GM12878 (cell line): ENCODE results near the gene SSBP3. TPM values are rescaled to one million over a fixed set of nuclear protein-coding genes. Genes with fewer than 3 reads are reported as not detected.

ENCODE experiments used
- ATAC-seq: fragments of 200-7000 bp; cut with Tn5 transposase; 3 replicates; pipeline ENCODE4 v1.9.1; 2020; ENCODE audit warnings: mild to moderate bottlenecking, moderate library complexity
- BruUV-seq: library from RNA; stranded (reverse); fragments of 400-500 nt; replicated peaks from 2 replicates; lab custom pipeline; 2021; lab: Mats Ljungman, UMichigan
- CTCF ChIA-PET: fragments of 300-600 bp; sonication (Branson Sonifier 250); formaldehyde crosslinking; extraction: SDS; loops from one replicate; lab custom pipeline; 2021; ENCODE audit warnings: inconsistent platforms; lab: Yijun Ruan, JAX
- POLR2A ChIA-PET: fragments of 350-600 bp; formaldehyde crosslinking; extraction: SDS; loops from one replicate; lab custom pipeline; 2021; ENCODE audit warnings: inconsistent platforms; lab: Charles Lee
- RAD21 ChIA-PET: fragments of 300-600 bp; sonication (Branson Sonifier 250); formaldehyde crosslinking; loops from one replicate; lab custom pipeline; 2023; ENCODE audit warnings: antibody characterized with exemption; ENCODE audit not compliant: unreplicated experiment; lab: Charles Lee
- SMC1A ChIA-PET: fragments of 300-600 bp; sonication (Branson Sonifier 250); formaldehyde crosslinking; loops from one replicate; lab custom pipeline; 2023; ENCODE audit not compliant: unreplicated experiment, uncharacterized antibody; lab: Charles Lee
- DNase-seq: peaks from one replicate; pipeline ENCODE4 v3.0.0-alpha.2; 2011; ENCODE audit warnings: low read depth, low spot score
- FAIRE-seq: peaks from 3 replicates; lab custom pipeline; 2011; peaks lifted over from hg19 to GRCh38; lab: Jason Lieb, UNC
- H2AFZ ChIP-seq: 2 replicates; pipeline ENCODE4 v1.6.0; 2011; ENCODE audit warnings: low read depth, low read length, control low read depth; ENCODE audit not compliant: control insufficient read depth
- H3K27ac ChIP-seq: 2 replicates; pipeline ENCODE4 v1.5.1; 2011; ENCODE audit warnings: control low read depth; ENCODE audit not compliant: control insufficient read depth, insufficient read depth
- H3K27me3 ChIP-seq, 2 experiments: replicated peaks in 1 of 2; 2 replicates each; pipeline versions ENCODE4 v1.6.0 to v1.6.1; 2011; ENCODE audit warnings: low read length in 1 of 2; ENCODE audit not compliant: control insufficient read depth in 2 of 2, insufficient read depth in 2 of 2
- H3K36me3 ChIP-seq, 2 experiments: 2 replicates each; pipeline ENCODE4 v1.5.1; 2011; ENCODE audit warnings: low read length in 1 of 2; ENCODE audit not compliant: control insufficient read depth in 2 of 2, insufficient read depth in 2 of 2
- H3K4me1 ChIP-seq: 2 replicates; pipeline ENCODE4 v1.6.1; 2011; ENCODE audit warnings: mild to moderate bottlenecking, low read length, moderate library complexity, mixed read lengths; ENCODE audit not compliant: control insufficient read depth, insufficient read depth
- H3K4me2 ChIP-seq: 2 replicates; pipeline ENCODE4 v1.6.0; 2011; ENCODE audit warnings: control low read depth; ENCODE audit not compliant: control insufficient read depth, insufficient read depth
- H3K4me3 ChIP-seq: fragments of 200-600 bp; sonication (generic); 2 replicates; pipeline ENCODE4 v1.5.1; 2016
- H3K79me2 ChIP-seq: 2 replicates; pipeline ENCODE4 v1.6.0; 2011; ENCODE audit warnings: low read length; ENCODE audit not compliant: control insufficient read depth, insufficient read depth
- H3K9ac ChIP-seq: 2 replicates; pipeline ENCODE4 v1.8.0; 2011; ENCODE audit warnings: low read length, control low read depth, mixed read lengths; ENCODE audit not compliant: control insufficient read depth, insufficient read depth
- H3K9me3 ChIP-seq: replicated peaks from 3 replicates; pipeline ENCODE4 v1.5.1; 2011; ENCODE audit warnings: mild to moderate bottlenecking, low read length; ENCODE audit not compliant: control insufficient read depth, insufficient read depth
- H4K20me1 ChIP-seq: 2 replicates; pipeline ENCODE4 v1.6.0; 2011; ENCODE audit not compliant: control insufficient read depth, insufficient read depth
- EED ChIP-seq: sonication (generic); IDR thresholded peaks from 2 replicates; pipeline ENCODE4 v1.6.1; 2016; ENCODE audit warnings: antibody characterized with exemption, low read depth
- GABPA ChIP-seq: IDR thresholded peaks from 2 replicates; pipeline ENCODE4 v1.6.1; 2014; ENCODE audit warnings: antibody characterized with exemption, low read depth, mild to moderate bottlenecking, inconsistent platforms
- KDM1A ChIP-seq: fragments of 200-600 bp; sonication (generic); IDR thresholded peaks from 2 replicates; pipeline ENCODE4 v1.6.1; 2016; ENCODE audit warnings: borderline replicate concordance
- KLF5 ChIP-seq: fragments of 450-650 bp; IDR thresholded peaks from 2 replicates; pipeline ENCODE4 v1.6.1; 2014; ENCODE audit warnings: mild to moderate bottlenecking; ENCODE audit not compliant: partially characterized antibody
- MLLT1 ChIP-seq: fragments of 450-650 bp; IDR thresholded peaks from 2 replicates; pipeline ENCODE4 v1.6.1; 2016; ENCODE audit warnings: mild to moderate bottlenecking
- NR2F1 ChIP-seq: fragments of 450-650 bp; conservative IDR thresholded peaks from 2 replicates; pipeline ENCODE4 v1.6.1; 2017; ENCODE audit warnings: mild to moderate bottlenecking
- PBX3 ChIP-seq: IDR thresholded peaks from 2 replicates; pipeline ENCODE4 v1.6.1; 2011; ENCODE audit warnings: mild to moderate bottlenecking, low read depth, low read length, moderate library complexity; ENCODE audit not compliant: insufficient replicate concordance
- POU2F2 ChIP-seq: IDR thresholded peaks from 3 replicates; pipeline ENCODE4 v1.6.1; 2011; ENCODE audit warnings: low read depth, mild to moderate bottlenecking, low read length, borderline replicate concordance
- PRDM15 ChIP-seq: fragments of 450-650 bp; formaldehyde crosslinking; IDR thresholded peaks from 2 replicates; pipeline ENCODE4 v1.4.0; 2020; ENCODE audit warnings: mild to moderate bottlenecking, moderate library complexity
- SMAD1 ChIP-seq: fragments of 450-650 bp; IDR thresholded peaks from 2 replicates; pipeline ENCODE4 v1.6.1; 2018; ENCODE audit warnings: mild to moderate bottlenecking, low read depth; ENCODE audit not compliant: partially characterized antibody
- SMARCA5 ChIP-seq: fragments of 450-650 bp; IDR thresholded peaks from 2 replicates; pipeline ENCODE4 v1.6.1; 2017; ENCODE audit warnings: mild to moderate bottlenecking
- SMC3 ChIP-seq: IDR thresholded peaks from 2 replicates; pipeline ENCODE4 v1.6.1; 2011; ENCODE audit warnings: low read length, improper control_type of control experiment, borderline replicate concordance
- SP1 ChIP-seq: IDR thresholded peaks from one replicate; pipeline ENCODE4 v1.6.1; 2011; ENCODE audit warnings: low read depth, low read length
- SREBF2 ChIP-seq: IDR thresholded peaks from 2 replicates; pipeline ENCODE4 v1.6.1; 2012; ENCODE audit warnings: mild to moderate bottlenecking, low read length
- ZBTB33 ChIP-seq: fragments of 450-650 bp; IDR thresholded peaks from 2 replicates; pipeline ENCODE4 v1.6.1; 2017; ENCODE audit warnings: mild to moderate bottlenecking
- ZNF384 ChIP-seq: IDR thresholded peaks from 2 replicates; pipeline ENCODE4 v1.6.1; 2012; ENCODE audit warnings: low read depth, mild to moderate bottlenecking, low read length, improper control_type of control experiment, borderline replicate concordance
- WGBS: methylation state at CpG from one replicate; pipeline ENCODE4 v1.1.6; 2016; ENCODE audit warnings: low lambda C conversion rate; ENCODE audit not compliant: insufficient replicate concordance, insufficient coverage; ENCODE audit errors: missing lambda C conversion rate; 5-methylcytosine and 5-hydroxymethylcytosine counted together
- in situ Hi-C: fragments of 300-500 bp; cut with MboI; formaldehyde crosslinking; loops from 9 replicates; pipeline ENCODE4 v1.14.3; 2018; ENCODE audit warnings: mixed read lengths
- intact Hi-C: fragments of 100-400 bp; cut with micrococcal nuclease; formaldehyde crosslinking; loops from one replicate; pipeline ENCODE4 v1.14.2; 2022; ENCODE audit not compliant: unreplicated experiment
- polyA plus RNA-seq, 11 experiments: library from polyadenylated mRNA; depleted of rRNA in 4 of 11; unstranded in 6 of 11; stranded (reverse) in 5 of 11; fragments of >200 nt; fragmentation: Nextera tagmentation in 4 of 11; fragmentation: Illumina TruSeq in 1 of 11; extraction: Ambion mirVana in 4 of 11; extraction: Trizol in 1 of 11; gene quantifications; 1 replicate in 1 of 11; 2 replicates in 10 of 11; pipeline versions ENCODE4 v1.2.1 to v1.2.3, GENCODE V29; 2011 to 2016; ENCODE audit warnings: inconsistent platforms in 2 of 11, missing spikeins in 2 of 11, low read depth in 1 of 11
- total RNA-seq, 4 experiments: library from RNA; depleted of rRNA in 3 of 4; stranded (reverse); fragments of >200 nt in 3 of 4; fragmentation: Illumina TruSeq in 1 of 4; extraction: Trizol in 1 of 4; gene quantifications; 2 replicates each; pipeline versions ENCODE4 v1.2.1 to v1.2.3, GENCODE V29; 2013 to 2021

SSBP3 gene
- total and polyA plus RNA-seq, 10 of the 15 experiments (the other 5 are each of a cell fraction or from before 2014, with no cell fraction given), result 4.1 to 51.7 (median 17.1) TPM

GRCh38 chr1:54234284-54234683 lies 171.9 kb downstream of the SSBP3 start:
- Histone ChIP-seq H3K9ac (no peak overlapping the region), H4K20me1 (no peaks in the 10 kb centered on the region), H3K36me3 (peaks cover 7 to 9% of the 10 kb centered on the region in 2 experiments; a peak in 3 of 4 replicates), H3K9me3 (no peaks in the 10 kb centered on the region), H3K27ac (no peak overlapping the region), H3K27me3 (no peaks in the 10 kb centered on the region), H3K4me2 (no peak overlapping the region), H2AFZ (no peak overlapping the region), H3K4me3 (no peak overlapping the region), H3K79me2 (no peaks in the 10 kb centered on the region), H3K4me1 (no peaks in the 10 kb centered on the region)
- CTCF ChIA-PET, result no interaction called here
- 36% methylated on average over 2 of the region's 2 CpGs for WGBS
- ATAC-seq (no peak), FAIRE-seq (no peak), DNase-seq (no peak)
- BruUV-seq, result no TSS peak
- RAD21 ChIA-PET, result no interaction called here
- SMC1A ChIA-PET, result no interaction called here
- TF ChIP-seq EED (no peak), PBX3 (no peak), MLLT1 (no peak), POU2F2 (no peak), SMAD1 (no peak), KLF5 (no peak), NR2F1 (no peak), PRDM15 (CRISPR knock-in tag) (no peak), SMARCA5 (no peak), GABPA (no peak), KDM1A (no peak), SREBF2 (no peak), SP1 (no peak), SMC3 (no peak), ZNF384 (no peak), ZBTB33 (no peak)
- in situ Hi-C loops (no loop called here), intact Hi-C loops (no loop called here)
- POLR2A ChIA-PET, result no interaction called here
